Globus pallidus (tissue), 1 donor: ENCODE data around the gene ITGAE.
A peak's percentile ranks its signal among the peaks of the same experiment; 100 is the strongest.
"Not testable (repeated sequence)": the region's sequence is repeated elsewhere in the genome, so short reads cannot be mapped to it uniquely, and the experiment has no call there.

Experiments
- DNase-seq: peaks from one replicate; pipeline ENCODE4 v3.0.0-alpha.2; 2015; ENCODE audit warnings: low spot score

ITGAE gene

GRCh38 chr17:3729881-3730280 is 71.1 kb downstream of the ITGAE start:
- DNase-seq: no peak

- not testable (repeated sequence) for DNase-seq
Measured at GRCh38 chr17:3728099-3728498, 72.9 kb downstream of the ITGAE start.

- no peak for DNase-seq
Measured at GRCh38 chr17:3727041-3727440, 73.9 kb downstream of the ITGAE start.

- no peak for DNase-seq
Measured at GRCh38 chr17:3724378-3725077, 76.5 kb downstream of the ITGAE start.

GRCh38 chr17:3723556-3724377 is 77.2 kb downstream of the ITGAE start, which contains the start of gene HASPIN:
HASPIN (plus strand) TSS chr17:3723903; CDS start chr17:3723936, 33 bp downstream.
- DNase-seq: peak; percentile 78

- no peak for DNase-seq
Measured at GRCh38 chr17:3723188-3723555, 77.8 kb downstream of the ITGAE start.

GRCh38 chr17:3722716-3723115 is 78.3 kb downstream of the ITGAE start:
- no peak for DNase-seq

- no peak for DNase-seq
Measured at GRCh38 chr17:3719265-3719664, 81.7 kb downstream of the ITGAE start.

- DNase-seq: no peak
Measured at GRCh38 chr17:3718201-3718600, 82.8 kb downstream of the ITGAE start.

GRCh38 chr17:3715296-3715695 is 85.7 kb downstream of the ITGAE start:
- no peak for DNase-seq

- DNase-seq: no peak
Measured at GRCh38 chr17:3712811-3713463, 88.1 kb downstream of the ITGAE start.

GRCh38 chr17:3710951-3711383 is 90.0 kb downstream of the ITGAE start:
- DNase-seq: no peak

- no peak for DNase-seq
Measured at GRCh38 chr17:3708366-3708765, 92.6 kb downstream of the ITGAE start.

- not testable (repeated sequence) for DNase-seq
Measured at GRCh38 chr17:3705718-3705984, 95.3 kb downstream of the ITGAE start.

- no peak for DNase-seq
Measured at GRCh38 chr17:3704931-3705717, 95.9 kb downstream of the ITGAE start.

GRCh38 chr17:3702041-3702539 is 98.9 kb downstream of the ITGAE start:
- not testable (repeated sequence) for DNase-seq

GRCh38 chr17:3699951-3700350 is 101.0 kb downstream of the ITGAE start:
- no peak for DNase-seq

GRCh38 chr17:3698139-3698538 is 102.8 kb downstream of the ITGAE start:
- DNase-seq: no peak

GRCh38 chr17:3697103-3697476 is 103.9 kb downstream of the ITGAE start:
- no peak for DNase-seq

GRCh38 chr17:3695723-3696411 is 105.1 kb downstream of the ITGAE start, which contains the start of gene P2RX5:
P2RX5 (minus strand) TSS chr17:3696155; CDS start chr17:3696005, 150 bp downstream.
- DNase-seq: no peak

- DNase-seq: no peak
Measured at GRCh38 chr17:3695129-3695722, 105.8 kb downstream of the ITGAE start.
